SIG-M5 (cell line): ENCODE measurements around the gene ZNF48.

ENCODE experiments used
- DNase-seq: peaks from one replicate; lab custom pipeline; 2025; lab: John Stamatoyannopoulos, UW

The ZNF48 gene

DNA sequence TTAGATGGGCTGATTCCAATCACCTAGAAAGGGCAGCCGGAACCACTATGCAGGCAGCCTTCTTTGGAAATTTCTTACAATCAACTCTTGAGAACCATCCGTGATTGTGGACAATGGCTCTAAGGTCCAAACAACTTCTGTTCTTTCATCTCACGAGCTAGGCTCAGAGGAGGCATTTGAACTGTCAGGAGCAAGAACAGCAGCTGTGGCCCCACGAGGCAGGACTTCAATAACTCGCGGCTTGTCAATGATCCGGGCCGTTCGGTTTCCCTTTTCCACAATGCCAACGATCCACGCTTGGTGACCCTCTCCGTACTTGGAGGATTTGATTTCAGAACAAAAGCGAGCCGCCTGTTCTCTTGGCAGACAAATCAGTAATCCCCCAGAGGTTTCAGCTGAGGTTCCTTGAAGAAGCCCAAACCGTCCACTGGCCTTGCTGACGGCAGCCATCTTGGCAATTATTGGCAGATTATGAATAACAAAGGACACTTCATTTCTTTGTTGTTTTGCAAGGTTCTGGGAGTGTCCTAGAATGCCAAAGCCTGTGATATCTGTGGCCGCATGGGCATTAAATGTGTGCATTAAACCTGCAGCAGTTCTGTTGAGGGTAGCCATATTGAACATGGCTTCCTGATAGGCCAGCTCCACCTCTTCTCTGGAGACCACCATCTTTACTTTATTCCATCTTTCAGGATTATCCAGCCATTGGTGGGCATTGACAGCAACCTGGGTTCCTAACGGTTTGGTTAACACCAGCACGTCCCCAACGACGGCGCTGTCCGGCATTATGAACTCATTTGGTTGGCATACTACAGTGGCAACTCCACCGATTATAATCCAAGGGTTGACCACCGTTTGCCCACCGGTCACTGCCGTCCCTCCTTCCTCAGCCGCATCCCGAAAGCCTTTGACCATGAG is 49.3 kb downstream of the ZNF48 start:
- DNase-seq: no peak

DNA sequence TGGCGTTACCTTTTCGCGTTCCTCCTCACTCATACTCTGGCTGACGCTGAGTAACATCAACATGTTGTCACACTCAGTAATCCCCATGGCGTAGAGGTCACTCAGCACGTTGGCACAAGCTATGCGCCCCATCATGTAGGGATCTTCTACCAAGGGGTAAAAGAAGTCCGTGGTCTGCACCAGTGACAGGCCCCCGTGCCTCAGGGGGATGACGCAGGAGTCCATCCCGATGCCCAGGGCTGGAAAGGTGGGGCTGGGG is 49.9 kb downstream of the ZNF48 start:
- DNase-seq: no peak

DNA sequence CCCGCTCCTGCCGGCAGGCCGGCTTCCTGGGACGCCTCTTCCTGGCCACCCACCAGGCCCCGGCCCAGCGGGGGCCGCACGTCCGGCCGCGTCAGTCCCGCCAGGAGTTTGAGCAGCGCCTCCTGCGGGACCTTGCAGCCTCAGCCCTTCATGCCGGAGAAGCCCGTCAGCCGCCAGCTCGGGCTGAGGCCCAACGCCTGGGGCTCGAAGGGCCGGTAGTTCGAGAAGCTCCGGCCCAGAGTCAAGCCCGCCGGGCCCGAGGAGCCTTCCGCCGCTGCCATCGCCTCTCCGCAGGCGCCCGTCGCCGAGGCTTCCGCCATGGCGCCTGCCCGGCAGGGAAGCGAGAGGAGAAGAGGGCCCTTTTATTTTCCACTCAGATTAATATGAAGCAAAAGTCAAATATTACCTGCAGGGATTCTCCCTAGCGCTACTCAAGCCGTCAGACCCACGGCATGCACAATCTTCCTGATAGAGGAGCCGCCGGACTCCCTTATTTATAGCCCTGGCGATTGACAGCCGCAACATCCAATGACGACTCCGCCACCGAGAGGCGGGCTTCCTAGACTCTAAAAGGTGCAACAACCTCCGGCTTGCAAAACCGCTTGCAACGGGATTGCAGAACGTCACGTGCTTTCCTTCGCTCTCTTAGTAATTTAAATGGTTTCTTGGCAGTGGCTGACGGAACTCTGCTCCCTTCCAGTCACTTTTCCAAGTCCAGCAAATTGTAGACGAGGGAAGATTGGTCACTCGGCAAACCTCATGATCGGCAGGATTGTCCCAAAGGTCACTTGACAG is 50.4 kb downstream of the ZNF48 start, which contains the start of gene SEPHS2:
Gene SEPHS2, minus strand, starts transcription at position 467 of the 795 bp plus-strand sequence. Its CDS starts 147 bp downstream, at position 320.
- peak; percentile 82 for DNase-seq

DNA sequence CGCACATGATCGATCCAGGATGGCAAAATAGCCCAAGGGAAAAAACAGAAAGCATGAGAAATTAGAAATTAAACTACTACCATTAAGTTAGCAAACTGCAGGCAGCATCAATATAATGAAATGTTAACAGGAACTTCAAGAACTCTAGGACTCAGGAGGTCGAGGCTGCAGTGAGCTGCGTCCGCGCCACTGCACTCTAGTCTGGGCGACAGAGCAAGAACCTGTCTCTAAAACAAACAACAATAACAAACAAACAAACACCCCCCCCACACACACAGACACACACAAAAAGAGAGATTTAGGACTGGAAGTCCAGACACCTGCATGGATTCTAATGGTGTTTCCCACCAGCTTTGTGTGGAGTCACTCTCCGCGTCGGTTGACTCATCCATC is 51.0 kb downstream of the ZNF48 start:
- no peak for DNase-seq

DNA sequence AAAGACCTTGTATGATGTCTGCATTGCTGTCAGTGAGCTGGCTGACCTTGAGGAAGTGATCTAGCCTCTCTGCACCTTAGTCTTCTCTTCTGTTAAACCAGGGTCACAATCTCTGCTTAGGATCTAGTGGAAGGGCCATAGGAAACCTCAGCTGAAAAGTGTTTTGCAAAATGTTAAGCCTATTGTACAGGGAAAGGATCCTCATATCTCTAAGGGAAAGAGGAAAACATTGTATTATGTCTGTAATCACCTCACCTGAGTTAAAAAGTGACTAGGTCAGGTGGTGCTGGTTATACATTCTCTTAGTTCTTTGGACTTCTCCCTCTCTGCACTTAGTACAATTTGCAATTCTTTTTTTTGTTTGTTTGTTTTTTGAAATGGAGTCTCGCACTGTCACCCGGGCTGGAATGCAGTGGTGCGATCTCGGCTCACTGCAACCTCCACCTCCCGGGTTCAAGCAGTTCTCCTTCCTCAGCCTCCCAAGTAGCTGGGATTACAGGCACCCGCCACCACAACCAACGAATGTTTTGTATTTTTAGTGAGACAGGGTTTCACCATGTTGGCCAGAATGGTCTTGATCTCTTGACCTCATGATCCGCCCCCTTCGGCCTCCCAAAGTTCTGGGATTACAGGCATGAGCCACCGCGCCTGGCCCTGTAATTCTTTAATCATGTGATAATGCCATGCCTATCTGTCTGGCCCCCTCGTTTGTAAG is 52.4 kb downstream of the ZNF48 start:
- no peak for DNase-seq

DNA sequence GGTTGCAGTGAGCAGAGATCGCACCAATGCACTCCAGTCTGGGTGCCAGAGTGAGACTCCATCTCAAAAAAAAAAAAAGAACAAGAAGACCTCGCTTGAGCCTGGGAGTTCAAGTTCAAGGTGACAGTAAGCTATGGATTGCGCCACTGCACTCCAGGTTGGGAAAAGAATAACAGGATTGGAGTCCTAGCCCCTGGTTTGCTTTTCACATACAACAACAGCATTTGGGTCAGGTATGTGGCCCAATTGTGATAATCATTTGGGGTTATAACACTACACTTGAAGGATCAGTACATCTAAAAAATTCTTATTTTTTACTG is 53.9 kb downstream of the ZNF48 start:
- no peak for DNase-seq
